SH-SY5Y (cell line): ENCODE measurements around the gene GATB.

ENCODE experiments used
- GATA2 ChIP-seq: IDR thresholded peaks from 2 replicates; pipeline ENCODE4 v1.6.1; 2011; ENCODE audit warnings: mild to moderate bottlenecking, low read depth, low read length
- GATA3 ChIP-seq: IDR thresholded peaks from 2 replicates; pipeline ENCODE4 v1.6.1; 2011; ENCODE audit warnings: low read depth, mild to moderate bottlenecking, low read length, moderate library complexity

GATB gene

GRCh38 chr4:151687021-151687640 lies 73.7 kb downstream of the GATB start:
- TF ChIP-seq GATA2 = peak; percentile 74
- no peak; the same call in 1 of the 2 replicates for TF ChIP-seq GATA3

- TF ChIP-seq GATA2 (no peak), GATA3 (no peak)
Measured at GRCh38 chr4:151685303-151685702, 75.5 kb downstream of the GATB start.

- TF ChIP-seq GATA3 (no peak), GATA2 (no peak)
Measured at GRCh38 chr4:151681085-151681484, 79.7 kb downstream of the GATB start.

GRCh38 chr4:151679231-151679630 lies 81.6 kb downstream of the GATB start:
- TF ChIP-seq GATA3 (no peak), GATA2 (no peak)

GRCh38 chr4:151678048-151678872 lies 82.5 kb downstream of the GATB start:
- peak; percentile 79 for TF ChIP-seq GATA3
- TF ChIP-seq GATA2 = peak; percentile 91

GRCh38 chr4:151677193-151677592 lies 83.6 kb downstream of the GATB start:
- no peak for TF ChIP-seq GATA2
- no peak for TF ChIP-seq GATA3

- TF ChIP-seq GATA2 (no peak), GATA3 (no peak)
Measured at GRCh38 chr4:151676301-151676700, 84.5 kb downstream of the GATB start.

- TF ChIP-seq GATA3 (no peak), GATA2 (no peak)
Measured at GRCh38 chr4:151675411-151675971, 85.3 kb downstream of the GATB start.

- TF ChIP-seq GATA2 = no peak
- no peak for TF ChIP-seq GATA3
Measured at GRCh38 chr4:151674804-151675391, 85.9 kb downstream of the GATB start.

- TF ChIP-seq GATA2 = no peak
- TF ChIP-seq GATA3 = no peak
Measured at GRCh38 chr4:151673908-151674520, 86.8 kb downstream of the GATB start.

- no peak for TF ChIP-seq GATA3
- no peak for TF ChIP-seq GATA2
Measured at GRCh38 chr4:151672996-151673395, 87.8 kb downstream of the GATB start.

- TF ChIP-seq GATA2 (peak; percentile 55; the same call in 1 of the 2 replicates), GATA3 (no peak)
Measured at GRCh38 chr4:151671541-151672059, 89.2 kb downstream of the GATB start.

- TF ChIP-seq GATA3 (no peak), GATA2 (no peak)
Measured at GRCh38 chr4:151670843-151671242, 90.0 kb downstream of the GATB start.

GRCh38 chr4:151669990-151670389 lies 90.8 kb downstream of the GATB start:
- TF ChIP-seq GATA3 (no peak), GATA2 (no peak)
